Lower lobe of right lung (tissue), 2 donors: ENCODE results near the gene POMGNT2. TPM values are rescaled to one million over a fixed set of nuclear protein-coding genes. Genes with fewer than 3 reads are reported as not detected.

Experiments used
- ATAC-seq, 2 donors: fragments of 200-7000 bp; cut with Tn5 transposase; one replicate each; pipeline ENCODE4 v1.9.1; 2020 to 2022; ENCODE audit warnings: mild to moderate bottlenecking in 2 of 2, moderate library complexity in 2 of 2
- DNase-seq: peaks from one replicate; pipeline ENCODE4 v3.0.0-alpha.2; 2020
- H3K27ac ChIP-seq: fragments of 200-600 bp; one replicate; pipeline ENCODE4 v1.8.0; 2022
- H3K27me3 ChIP-seq: fragments of 200-600 bp; one replicate; pipeline ENCODE4 v1.8.0; 2022; ENCODE audit warnings: low read depth
- H3K36me3 ChIP-seq: fragments of 200-600 bp; one replicate; pipeline ENCODE4 v1.8.0; 2022; ENCODE audit warnings: mild to moderate bottlenecking
- H3K4me1 ChIP-seq: fragments of 200-600 bp; one replicate; pipeline ENCODE4 v1.8.0; 2022
- H3K4me3 ChIP-seq: fragments of 200-600 bp; one replicate; pipeline ENCODE4 v1.8.0; 2022; ENCODE audit warnings: mild to moderate bottlenecking
- H3K9me3 ChIP-seq: fragments of 200-600 bp; one replicate; pipeline ENCODE4 v1.8.0; 2022
- CTCF ChIP-seq: fragments of 200-600 bp; IDR thresholded peaks from one replicate; pipeline ENCODE4 v1.8.0; 2022; ENCODE audit warnings: antibody characterized with exemption, mild to moderate bottlenecking
- intact Hi-C: fragments of 100-400 bp; cut with DNase I; formaldehyde crosslinking; loops from one replicate; pipeline ENCODE4 v1.11.0; 2022
- total RNA-seq: library from RNA; stranded (reverse); fragmentation: NEBNext Ultra II Directional; extraction: Animal tissue kit (Norgen Biotek cat#: 25700); gene quantifications from one replicate; pipeline ENCODE4 v1.2.1, GENCODE V29; 2021
- donor health status: DM: no; HTN: yes; CAD: no; lungs with severe emphysema.

The POMGNT2 gene
- total RNA-seq, 1 donor from 2014 or later = 9.9 TPM

DNA sequence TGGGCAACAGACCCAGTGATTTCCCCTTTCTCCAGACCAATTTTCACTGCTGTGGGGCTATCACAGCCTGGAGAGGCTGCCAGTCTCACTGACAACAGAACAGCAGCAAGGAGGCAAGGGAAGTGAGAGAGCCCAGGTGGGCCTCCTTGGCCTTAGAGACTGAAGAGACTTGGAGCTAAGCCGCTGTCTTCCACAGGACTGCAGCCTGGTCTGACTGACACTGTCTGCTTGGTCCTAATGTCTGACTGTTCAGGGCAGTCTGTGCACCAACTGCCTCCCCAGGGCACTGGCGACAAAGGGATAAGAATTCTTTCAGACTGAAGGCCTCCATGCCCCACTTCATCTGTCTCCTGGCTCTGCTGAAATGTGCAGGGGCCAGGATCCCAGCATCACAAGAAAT lies 11.5 kb downstream of the POMGNT2 start:
- H3K4me1 ChIP-seq = peaks cover 10% of the 10 kb centered on the region
- H3K36me3 ChIP-seq = no peaks in the 10 kb centered on the region
- intact Hi-C loops = no loop called here
- no peak overlapping the region for H3K27ac ChIP-seq
- H3K4me3 ChIP-seq = no peak overlapping the region
- ATAC-seq = no peak
- no peak for DNase-seq
- no peaks in the 10 kb centered on the region for H3K9me3 ChIP-seq
- TF ChIP-seq CTCF = no peak
- no peaks in the 10 kb centered on the region for H3K27me3 ChIP-seq

GRCh38 chr3:43093974-43094373 lies 11.9 kb downstream of the POMGNT2 start:
- H3K27me3 ChIP-seq = no peaks in the 10 kb centered on the region
- H3K27ac ChIP-seq = no peak overlapping the region
- no peak for DNase-seq
- H3K36me3 ChIP-seq = no peaks in the 10 kb centered on the region
- H3K9me3 ChIP-seq = no peaks in the 10 kb centered on the region
- no peak for ATAC-seq
- no peak overlapping the region for H3K4me3 ChIP-seq
- intact Hi-C loops = no loop called here
- no peak for TF ChIP-seq CTCF
- peaks cover 10% of the 10 kb centered on the region for H3K4me1 ChIP-seq

DNA sequence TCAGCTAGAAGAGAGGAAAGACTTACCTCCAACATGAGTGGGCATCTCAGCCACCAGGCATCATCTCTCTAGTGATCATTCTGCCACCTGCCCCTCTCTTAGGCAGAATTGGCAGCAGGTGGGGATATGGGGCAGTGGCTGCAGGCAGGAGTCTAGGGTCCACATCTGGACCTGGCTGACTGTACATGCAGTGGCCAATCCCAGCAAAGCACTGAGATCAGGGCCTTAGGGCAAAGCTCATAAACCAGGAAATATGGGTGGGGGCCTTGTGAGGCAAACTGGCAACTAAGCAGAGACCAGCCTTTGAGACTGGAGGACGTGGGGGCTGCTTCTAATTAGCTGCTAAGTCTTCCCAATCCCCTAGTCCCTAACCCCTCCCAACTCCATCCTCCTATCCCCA lies 12.9 kb downstream of the POMGNT2 start:
- Histone ChIP-seq H3K4me3 (no peak overlapping the region), H3K4me1 (peaks cover 10% of the 10 kb centered on the region), H3K36me3 (no peaks in the 10 kb centered on the region), H3K27me3 (no peaks in the 10 kb centered on the region), H3K9me3 (no peaks in the 10 kb centered on the region), H3K27ac (no peak overlapping the region)
- TF ChIP-seq CTCF = no peak
- intact Hi-C loops = no loop called here
- DNase-seq (no peak), ATAC-seq (no peak)

- no peak for ATAC-seq
- H3K9me3 ChIP-seq = no peaks in the 10 kb centered on the region
- intact Hi-C loops = no loop called here
- H3K4me1 ChIP-seq = peaks cover 10% of the 10 kb centered on the region
- no peaks in the 10 kb centered on the region for H3K36me3 ChIP-seq
- no peaks in the 10 kb centered on the region for H3K27me3 ChIP-seq
- TF ChIP-seq CTCF = no peak
- no peak for DNase-seq
- H3K4me3 ChIP-seq = no peak overlapping the region
- H3K27ac ChIP-seq = no peak overlapping the region
Observed at GRCh38 chr3:43091481-43091880, 14.4 kb downstream of the POMGNT2 start.

DNA sequence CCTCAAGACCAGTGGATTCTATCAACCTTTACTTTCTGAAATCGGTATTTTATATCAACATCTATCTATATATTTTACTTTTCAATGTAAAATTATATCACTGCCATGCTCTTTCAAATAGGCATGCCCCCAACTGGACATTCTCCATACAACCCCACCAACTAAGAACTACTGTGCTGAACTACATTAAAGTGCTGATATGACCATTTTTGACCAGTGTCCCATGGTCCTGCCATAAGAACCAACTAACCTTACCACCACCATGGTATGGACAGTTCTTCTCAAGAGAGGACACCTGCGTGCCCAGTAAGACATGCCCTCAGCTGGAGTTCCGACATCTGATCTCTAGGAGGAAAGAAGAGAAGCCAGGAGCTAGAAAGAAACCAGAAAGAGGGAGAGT lies 15.6 kb downstream of the POMGNT2 start:
- no peak for TF ChIP-seq CTCF
- ATAC-seq (no peak), DNase-seq (no peak)
- Histone ChIP-seq H3K36me3 (no peaks in the 10 kb centered on the region), H3K27me3 (no peaks in the 10 kb centered on the region), H3K27ac (no peak overlapping the region), H3K4me3 (no peak overlapping the region), H3K9me3 (no peaks in the 10 kb centered on the region), H3K4me1 (peaks cover 10% of the 10 kb centered on the region)
- intact Hi-C loops = no loop called here

DNA sequence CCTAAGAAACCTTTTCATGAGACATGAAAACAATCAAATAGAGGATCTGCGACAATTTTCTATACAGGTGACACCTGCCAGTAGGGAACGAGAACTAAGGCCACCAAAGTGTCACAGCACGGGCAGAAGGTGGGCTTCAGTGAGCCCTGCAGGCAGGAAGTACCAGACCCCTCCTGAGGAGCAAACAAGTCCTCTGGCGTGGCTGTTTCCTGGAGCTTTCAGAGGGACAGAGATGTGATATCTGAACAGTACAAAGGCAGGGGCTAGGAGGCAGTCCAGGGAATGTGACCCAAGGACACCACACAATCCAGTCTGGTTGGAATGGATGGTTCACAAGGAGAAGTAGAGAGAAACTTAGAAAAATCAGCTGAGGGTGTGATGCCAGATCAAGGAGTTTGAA lies 16.8 kb downstream of the POMGNT2 start:
- no peak for DNase-seq
- peaks cover 10% of the 10 kb centered on the region for H3K4me1 ChIP-seq
- no peak for ATAC-seq
- H3K9me3 ChIP-seq = no peaks in the 10 kb centered on the region
- H3K4me3 ChIP-seq = no peak overlapping the region
- TF ChIP-seq CTCF = no peak
- H3K27ac ChIP-seq = no peak overlapping the region
- intact Hi-C loops = no loop called here
- no peaks in the 10 kb centered on the region for H3K36me3 ChIP-seq
- no peaks in the 10 kb centered on the region for H3K27me3 ChIP-seq
